ENCODE measurements around the gene DYNC1H1. TPM values are rescaled to one million over a fixed set of nuclear protein-coding genes. Genes with fewer than 3 reads are reported as not detected.
A peak's percentile ranks its signal among the peaks of the same experiment; 100 is the strongest.

DYNC1H1 gene
- total and polyA plus RNA-seq, 2 of the 13 experiments (the other 11 are each of a cell fraction or from before 2014, with no cell fraction given): 74.4 to 239 TPM

DNA sequence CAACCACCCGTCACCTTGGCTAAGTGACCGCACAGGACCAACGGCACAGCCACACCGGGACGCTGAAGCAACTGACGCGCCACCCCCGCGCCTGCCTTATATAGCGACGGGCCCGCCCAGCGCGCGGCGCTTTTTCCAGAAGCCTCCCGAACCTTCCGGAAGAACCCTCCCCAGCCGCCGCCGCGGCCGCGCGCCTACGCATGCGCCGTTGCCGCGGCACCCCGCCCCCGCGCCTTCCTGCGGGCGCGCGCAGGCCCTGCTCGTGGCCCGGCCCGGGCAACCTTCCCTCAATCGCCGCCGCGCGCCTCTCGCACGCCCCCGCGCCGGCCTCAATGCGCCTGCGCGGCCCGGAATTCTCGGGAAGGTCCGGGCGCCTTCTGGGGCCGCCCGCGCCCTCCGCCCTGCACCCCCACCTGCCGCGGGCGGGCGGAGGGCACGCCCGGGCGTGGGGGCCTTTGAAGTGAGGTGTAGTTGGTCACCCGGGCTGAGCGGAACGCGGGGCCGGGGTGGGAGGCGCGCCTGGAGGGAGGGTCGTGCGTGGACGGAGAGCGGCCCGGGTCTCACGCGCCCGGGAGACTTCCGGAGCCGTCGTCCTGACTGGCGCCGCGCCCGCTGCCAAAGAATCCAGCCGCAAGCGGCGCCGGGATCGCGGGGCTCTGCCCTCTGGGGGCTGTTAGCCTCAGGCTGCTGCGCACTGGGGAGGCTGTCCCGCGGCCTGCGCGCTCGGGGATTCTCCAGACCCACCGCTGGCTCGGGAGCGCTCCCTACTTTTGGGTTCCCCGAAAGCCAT lies 122.8 kb downstream of the DYNC1H1 start, which contains the start of gene HSP90AA1 (continued):
- TF ChIP-seq, protein P1, sequence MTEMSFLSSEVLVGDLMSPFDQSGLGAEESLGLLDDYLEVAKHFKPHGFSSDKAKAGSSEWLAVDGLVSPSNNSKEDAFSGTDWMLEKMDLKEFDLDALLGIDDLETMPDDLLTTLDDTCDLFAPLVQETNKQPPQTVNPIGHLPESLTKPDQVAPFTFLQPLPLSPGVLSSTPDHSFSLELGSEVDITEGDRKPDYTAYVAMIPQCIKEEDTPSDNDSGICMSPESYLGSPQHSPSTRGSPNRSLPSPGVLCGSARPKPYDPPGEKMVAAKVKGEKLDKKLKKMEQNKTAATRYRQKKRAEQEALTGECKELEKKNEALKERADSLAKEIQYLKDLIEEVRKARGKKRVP (CRISPR knock-in tag; IDR thresholded peaks at IDR 0.05): no peak
- TF ChIP-seq, protein P2, sequence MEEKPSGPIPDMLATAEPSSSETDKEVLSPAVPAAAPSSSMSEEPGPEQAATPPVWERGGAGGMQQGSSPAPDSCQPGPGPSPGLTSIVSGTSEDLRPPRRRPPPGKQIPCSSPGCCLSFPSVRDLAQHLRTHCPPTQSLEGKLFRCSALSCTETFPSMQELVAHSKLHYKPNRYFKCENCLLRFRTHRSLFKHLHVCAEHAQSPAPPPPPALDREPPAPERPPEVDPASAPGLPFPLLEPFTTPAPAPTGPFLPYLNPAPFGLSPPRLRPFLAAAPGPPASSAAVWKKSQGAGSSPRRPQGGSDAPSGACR (CRISPR knock-in tag; IDR thresholded peaks at IDR 0.05): no peak
- TF ChIP-seq PHF8 (CRISPR knock-in tag; IDR thresholded peaks at IDR 0.05): peak; percentile 79
- no peak for TF ChIP-seq ZNF780A (CRISPR knock-in tag; IDR thresholded peaks at IDR 0.05)
- peak; percentile 71; the same call in 1 of the 2 replicates for TF ChIP-seq ZNF776 (CRISPR knock-in tag; IDR thresholded peaks at IDR 0.05)
- 0 out of 2 replicates have a peak, but pooled peaks have one; percentile 24 for TF ChIP-seq FOXA3 (CRISPR knock-in tag; IDR thresholded peaks at IDR 0.05)
- 0 out of 2 replicates have a peak, but pooled peaks have one; percentile 21 for TF ChIP-seq KMT2B (CRISPR knock-in tag; IDR thresholded peaks at IDR 0.05)
- TF ChIP-seq HOXD1 (CRISPR knock-in tag; IDR thresholded peaks at IDR 0.05): peak; percentile 21; the same call in 1 of the 2 replicates
- TF ChIP-seq, protein P3, sequence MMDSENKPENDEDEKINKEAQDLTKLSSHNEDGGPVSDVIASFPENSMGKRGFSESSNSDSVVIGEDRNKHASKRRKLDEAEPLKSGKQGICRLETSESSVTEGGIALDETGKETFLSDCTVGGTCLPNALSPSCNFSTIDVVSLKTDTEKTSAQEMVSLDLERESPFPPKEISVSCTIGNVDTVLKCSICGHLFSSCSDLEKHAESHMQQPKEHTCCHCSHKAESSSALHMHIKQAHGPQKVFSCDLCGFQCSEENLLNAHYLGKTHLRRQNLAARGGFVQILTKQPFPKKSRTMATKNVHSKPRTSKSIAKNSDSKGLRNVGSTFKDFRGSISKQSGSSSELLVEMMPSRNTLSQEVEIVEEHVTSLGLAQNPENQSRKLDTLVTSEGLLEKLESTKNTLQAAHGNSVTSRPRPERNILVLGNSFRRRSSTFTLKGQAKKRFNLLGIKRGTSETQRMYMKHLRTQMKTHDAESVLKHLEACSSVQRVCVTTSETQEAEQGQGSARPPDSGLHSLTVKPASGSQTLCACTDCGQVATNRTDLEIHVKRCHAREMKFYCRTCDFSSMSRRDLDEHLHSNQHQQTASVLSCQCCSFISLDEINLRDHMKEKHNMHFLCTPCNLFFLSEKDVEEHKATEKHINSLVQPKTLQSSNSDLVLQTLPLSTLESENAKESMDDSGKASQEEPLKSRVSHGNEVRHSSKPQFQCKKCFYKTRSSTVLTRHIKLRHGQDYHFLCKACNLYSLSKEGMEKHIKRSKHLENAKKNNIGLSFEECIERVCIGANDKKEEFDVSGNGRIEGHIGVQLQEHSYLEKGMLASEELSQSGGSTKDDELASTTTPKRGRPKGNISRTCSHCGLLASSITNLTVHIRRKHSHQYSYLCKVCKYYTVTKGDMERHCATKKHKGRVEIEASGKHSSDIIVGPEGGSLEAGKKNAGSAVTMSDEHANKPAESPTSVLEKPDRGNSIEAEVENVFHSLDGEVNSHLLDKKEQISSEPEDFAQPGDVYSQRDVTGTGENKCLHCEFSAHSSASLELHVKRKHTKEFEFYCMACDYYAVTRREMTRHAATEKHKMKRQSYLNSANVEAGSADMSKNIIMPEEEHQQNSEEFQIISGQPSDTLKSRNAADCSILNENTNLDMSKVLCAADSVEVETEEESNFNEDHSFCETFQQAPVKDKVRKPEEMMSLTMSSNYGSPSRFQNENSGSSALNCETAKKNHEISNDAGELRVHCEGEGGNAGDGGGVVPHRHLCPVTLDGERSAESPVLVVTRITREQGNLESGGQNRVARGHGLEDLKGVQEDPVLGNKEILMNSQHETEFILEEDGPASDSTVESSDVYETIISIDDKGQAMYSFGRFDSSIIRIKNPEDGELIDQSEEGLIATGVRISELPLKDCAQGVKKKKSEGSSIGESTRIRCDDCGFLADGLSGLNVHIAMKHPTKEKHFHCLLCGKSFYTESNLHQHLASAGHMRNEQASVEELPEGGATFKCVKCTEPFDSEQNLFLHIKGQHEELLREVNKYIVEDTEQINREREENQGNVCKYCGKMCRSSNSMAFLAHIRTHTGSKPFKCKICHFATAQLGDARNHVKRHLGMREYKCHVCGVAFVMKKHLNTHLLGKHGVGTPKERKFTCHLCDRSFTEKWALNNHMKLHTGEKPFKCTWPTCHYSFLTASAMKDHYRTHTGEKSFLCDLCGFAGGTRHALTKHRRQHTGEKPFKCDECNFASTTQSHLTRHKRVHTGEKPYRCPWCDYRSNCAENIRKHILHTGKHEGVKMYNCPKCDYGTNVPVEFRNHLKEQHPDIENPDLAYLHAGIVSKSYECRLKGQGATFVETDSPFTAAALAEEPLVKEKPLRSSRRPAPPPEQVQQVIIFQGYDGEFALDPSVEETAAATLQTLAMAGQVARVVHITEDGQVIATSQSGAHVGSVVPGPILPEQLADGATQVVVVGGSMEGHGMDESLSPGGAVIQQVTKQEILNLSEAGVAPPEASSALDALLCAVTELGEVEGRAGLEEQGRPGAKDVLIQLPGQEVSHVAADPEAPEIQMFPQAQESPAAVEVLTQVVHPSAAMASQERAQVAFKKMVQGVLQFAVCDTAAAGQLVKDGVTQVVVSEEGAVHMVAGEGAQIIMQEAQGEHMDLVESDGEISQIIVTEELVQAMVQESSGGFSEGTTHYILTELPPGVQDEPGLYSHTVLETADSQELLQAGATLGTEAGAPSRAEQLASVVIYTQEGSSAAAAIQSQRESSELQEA (CRISPR knock-in tag; IDR thresholded peaks at IDR 0.05; ENCODE audit: not compliant biosample characterization): peak; percentile 56
- TF ChIP-seq ATF3 (CRISPR knock-in tag; IDR thresholded peaks at IDR 0.05): peak; percentile 11; the same call in 1 of the 2 replicates
- TF ChIP-seq NFYB (CRISPR knock-in tag; IDR thresholded peaks at IDR 0.05): no peak
- TF ChIP-seq KDM5B (CRISPR knock-in tag; IDR thresholded peaks at IDR 0.05; ENCODE audit: borderline replicate concordance): peak; percentile 82; the same call in 1 of the 2 replicates
- no peak for TF ChIP-seq NR2F6 (IDR thresholded peaks at IDR 0.05)
- no peak for TF ChIP-seq NR2F6 (CRISPR knock-in tag; IDR thresholded peaks at IDR 0.05)
- TF ChIP-seq ZSCAN31 (CRISPR knock-in tag; IDR thresholded peaks at IDR 0.05; ENCODE audit: low read depth): peak; percentile 91
- 0 out of 2 replicates have a peak, but pooled peaks have one; percentile 57 for TF ChIP-seq ZNF296 (CRISPR knock-in tag; conservative IDR thresholded peaks at IDR 0.05)
- no peak for TF ChIP-seq ZMYM2 (CRISPR knock-in tag; IDR thresholded peaks at IDR 0.05)
- peak; percentile 66 for TF ChIP-seq ZNF639 (CRISPR knock-in tag; conservative IDR thresholded peaks at IDR 0.05)
- TF ChIP-seq ZNF720 (CRISPR knock-in tag; IDR thresholded peaks at IDR 0.05): no peak
